ENCODE measurements around the gene MLX.
A peak's percentile ranks its signal among the peaks of the same experiment; 100 is the strongest.

MLX gene, protein sequence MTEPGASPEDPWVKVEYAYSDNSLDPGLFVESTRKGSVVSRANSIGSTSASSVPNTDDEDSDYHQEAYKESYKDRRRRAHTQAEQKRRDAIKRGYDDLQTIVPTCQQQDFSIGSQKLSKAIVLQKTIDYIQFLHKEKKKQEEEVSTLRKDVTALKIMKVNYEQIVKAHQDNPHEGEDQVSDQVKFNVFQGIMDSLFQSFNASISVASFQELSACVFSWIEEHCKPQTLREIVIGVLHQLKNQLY

DNA sequence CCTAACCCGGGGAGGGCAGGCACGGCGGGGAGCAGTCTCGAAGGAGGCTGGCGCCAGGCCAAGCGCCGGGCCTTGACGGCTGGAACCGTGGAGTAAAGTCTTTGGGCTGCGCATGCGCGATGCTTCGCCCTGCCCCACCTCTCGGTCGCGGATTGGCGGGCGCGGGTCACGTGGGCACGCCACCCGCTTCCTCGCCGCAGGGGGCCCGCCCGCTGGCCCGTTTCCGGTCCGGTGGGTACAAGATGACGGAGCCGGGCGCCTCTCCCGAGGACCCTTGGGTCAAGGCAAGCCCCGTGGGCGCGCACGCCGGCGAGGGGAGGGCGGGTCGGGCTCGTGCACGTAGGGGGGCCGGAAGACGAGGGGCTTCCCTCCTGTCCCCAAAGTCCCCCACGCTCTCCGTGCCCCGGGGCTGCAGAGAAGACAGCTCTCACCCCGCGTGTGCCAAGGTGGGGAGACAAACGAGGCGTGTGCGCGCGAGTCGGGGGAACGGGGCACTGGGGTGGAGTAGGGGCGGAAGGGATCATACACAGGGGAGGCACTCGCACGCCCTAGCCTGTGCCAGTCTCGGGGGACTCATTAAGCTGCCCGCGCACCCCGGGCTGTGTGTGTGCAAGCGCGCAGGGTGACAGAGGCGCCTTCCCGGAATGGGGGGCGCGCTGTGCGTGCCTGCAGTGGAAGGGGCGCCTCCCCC is at the start of gene MLX:
TSS of gene MLX (plus strand) at position 218 of the 691 bp plus-strand sequence. CDS start at position 243, 25 bp downstream.
- peak; percentile 93 for DNase-seq

DNA sequence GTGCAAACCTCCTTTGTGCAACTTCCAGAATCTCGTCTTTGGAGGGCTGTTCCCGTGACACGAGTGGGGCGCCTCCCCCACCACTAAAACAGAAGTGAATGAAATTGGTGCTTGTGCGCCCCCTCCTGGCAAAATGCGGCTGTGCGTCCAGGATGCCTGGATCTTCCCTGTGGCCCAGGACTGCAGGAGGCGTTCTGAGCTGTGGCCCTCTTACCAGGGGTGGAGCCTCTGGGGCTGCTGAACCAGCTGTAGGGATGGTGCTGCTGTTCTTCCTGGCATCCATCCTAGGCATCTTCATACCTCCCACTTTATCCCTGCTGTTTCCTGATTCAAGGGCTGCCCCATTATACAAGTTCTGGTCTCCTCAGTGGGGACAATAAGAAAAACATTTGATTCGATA is 49.4 kb upstream of the MLX start:
- peak; percentile 52 for DNase-seq

DNA sequence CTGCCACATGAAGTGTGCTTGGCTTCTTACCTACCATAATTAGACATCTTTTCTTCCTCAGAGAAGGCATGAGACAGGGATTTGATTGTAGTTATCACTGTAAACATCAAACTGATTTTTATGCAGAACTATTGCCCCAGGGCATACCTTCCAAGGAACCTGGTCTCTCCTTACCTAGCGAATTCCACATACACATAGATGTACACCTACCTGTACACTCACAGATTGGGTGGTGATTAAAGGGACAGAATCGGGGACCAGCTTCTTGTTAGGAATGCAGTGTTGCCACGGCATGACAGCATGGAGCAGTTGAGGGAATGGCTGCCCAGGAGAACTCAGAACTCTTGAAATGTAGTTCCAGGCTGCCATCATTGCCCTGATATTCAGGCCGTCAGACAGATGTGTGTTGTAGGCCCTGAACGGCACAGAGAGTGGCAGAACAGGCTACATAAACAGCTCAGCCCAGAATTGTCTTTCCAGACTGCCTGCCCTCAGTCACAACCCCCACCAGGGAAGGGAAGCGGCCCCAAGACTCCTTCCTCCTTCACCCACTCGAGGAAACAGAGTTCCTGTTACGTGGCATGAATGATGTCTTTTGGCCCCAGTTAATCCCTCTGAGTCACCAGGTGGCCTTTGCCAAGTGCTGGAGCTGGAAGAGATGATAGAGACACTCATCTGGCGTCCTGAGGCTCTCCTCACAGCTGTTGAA is 48.7 kb upstream of the MLX start:
- no peak for DNase-seq

DNA sequence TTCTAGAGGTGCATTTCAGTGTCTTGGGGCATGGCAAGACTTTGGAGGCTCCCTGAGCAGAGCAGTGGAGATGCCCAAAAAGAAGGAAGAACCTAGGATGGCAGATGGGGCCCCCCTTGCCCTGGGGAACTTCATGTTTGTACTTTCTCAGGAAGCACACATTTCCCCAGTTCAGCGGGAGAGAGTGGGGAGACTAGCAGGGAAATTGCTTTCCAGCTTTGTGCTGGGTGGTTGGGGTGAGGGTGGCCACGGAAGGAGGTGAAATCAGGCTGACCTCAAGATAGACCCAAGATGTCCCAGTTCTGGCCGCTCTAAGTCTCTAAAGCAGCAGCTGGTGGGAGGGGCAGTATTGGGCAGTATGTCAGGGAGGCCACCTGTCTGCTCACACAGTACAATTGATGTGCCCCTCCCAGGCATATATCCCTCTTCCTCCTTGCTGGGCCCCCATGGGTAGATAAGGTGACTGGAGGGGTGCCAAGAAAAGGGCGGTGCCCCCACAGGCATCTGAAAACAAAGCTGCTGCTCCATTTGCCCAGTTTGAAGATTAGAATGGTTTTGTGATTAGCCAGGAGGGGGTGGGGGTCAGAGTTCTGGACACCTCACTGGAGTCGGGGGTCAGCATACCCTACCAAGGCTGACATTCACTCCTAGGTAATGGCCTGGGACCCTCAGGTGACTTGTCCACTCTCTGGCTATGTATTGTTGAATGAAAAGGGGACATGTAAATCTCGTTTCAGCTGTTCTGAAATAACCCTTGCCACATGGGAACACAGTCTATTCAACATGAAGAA is 48.0 kb upstream of the MLX start:
- peak; percentile 23 for DNase-seq

DNA sequence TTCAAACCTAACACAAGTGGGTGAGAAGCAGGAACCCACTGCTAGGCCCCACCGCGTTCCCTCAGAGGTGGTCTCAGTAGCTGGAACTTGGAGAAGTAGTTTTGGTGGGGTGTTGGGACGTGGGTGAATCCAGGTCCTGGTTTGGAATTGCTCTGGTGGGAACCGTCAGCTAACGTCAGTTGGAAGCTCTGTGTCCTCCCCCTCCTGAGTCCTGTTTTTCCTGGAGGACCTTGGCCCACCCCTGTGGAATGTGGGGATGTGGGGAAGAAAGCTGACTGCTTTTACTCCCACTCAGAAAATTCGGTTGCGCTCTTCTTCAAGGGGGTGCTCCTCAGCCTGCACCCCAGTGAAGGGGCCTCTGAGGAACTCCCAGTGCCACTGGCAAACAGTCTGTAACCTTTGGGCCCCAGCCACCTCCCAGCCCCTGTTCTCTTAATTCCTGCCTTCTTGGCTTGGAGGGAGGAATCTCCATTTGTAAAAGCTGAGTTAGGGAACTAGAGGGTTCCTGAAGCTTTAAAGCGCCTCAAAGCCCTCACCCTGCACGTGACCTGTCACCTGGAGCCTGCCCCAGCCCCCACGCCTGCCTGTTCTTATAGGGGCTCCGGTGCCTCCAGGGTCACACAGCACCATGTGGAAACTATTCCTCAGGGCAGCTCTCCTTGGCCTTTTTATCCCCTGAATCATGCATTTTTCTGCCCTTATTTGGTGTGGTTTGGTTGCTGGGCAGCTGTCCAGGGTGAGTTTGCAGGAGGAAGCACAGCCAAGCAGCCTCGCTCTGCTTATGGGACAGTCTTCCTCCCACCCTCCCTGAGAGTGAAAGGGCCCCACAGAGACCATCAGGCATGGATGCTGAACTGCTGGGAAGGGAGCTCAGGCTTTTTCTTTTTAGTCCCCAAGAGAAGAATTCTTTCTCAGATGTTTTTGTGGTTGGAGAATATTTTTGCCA is 47.1 kb upstream of the MLX start:
- DNase-seq = no peak

DNA sequence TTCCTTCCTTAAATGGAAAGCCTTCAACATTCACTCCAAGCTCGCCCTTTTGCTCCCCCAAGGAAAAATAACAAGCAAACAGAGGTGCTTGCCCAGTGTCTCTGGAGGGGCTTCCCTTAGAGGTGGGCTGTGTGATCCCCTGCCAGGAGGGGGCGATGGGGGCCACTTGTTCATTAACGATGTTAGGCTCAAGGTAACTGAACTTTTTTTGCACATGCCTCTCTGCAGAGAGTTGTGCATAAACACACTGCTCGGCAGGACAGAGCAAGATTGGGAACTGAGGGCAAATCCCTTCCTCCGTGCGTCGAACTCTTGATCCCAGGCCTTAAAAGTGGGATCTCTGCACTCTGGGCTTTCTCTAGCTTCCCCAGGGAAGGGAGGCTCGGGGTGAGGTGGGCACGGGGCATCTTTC is 46.4 kb upstream of the MLX start:
- DNase-seq = no peak

DNA sequence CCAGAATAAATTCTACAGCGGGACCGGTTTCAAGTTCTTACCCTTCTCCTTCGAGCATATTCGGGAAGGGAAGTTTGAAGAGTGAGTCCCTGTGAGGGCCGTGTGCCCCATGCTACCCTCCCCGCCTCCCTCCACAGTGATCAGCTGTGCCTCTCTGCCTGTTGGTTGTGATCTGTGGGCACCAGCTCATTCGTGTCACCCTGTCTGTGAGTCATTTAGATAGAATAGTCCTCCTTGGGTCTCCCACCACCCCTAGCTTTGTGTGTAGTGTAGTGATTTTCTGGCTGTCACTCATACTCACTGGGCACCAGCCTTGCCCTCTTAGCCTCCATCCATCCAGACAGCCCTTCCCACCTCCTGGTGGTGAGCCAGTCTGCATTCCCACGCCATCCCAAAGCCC is 45.9 kb upstream of the MLX start:
- no peak for DNase-seq

DNA sequence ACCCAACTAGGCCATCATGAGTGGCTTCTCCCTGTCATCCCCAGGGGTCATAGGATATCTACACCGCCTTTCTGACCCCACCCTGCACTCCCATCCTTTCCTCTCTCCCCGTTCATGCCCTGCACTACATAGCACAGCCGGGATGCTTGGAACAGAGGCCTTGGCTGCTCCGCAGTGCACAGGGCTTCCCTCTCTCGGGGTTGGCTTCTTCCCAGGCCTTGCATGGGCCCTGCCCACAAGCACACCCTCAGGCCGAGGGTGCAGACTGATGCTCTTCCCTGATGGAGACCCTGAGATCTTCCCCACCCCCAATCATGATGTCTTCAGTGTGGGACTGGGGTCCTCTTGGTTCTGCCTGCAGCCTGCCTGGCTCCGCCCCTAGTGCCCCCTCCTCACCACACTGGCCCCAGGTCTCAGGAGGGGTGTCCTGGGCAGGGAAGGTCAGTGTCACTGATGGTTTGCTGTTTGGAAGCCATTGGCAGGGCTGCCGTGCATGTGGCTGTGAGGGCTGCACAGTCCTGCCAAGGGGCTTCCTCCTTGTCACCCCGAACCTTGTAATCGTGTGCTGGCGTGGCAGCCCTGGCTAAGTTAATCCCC is 45.1 kb upstream of the MLX start:
- DNase-seq = no peak

DNA sequence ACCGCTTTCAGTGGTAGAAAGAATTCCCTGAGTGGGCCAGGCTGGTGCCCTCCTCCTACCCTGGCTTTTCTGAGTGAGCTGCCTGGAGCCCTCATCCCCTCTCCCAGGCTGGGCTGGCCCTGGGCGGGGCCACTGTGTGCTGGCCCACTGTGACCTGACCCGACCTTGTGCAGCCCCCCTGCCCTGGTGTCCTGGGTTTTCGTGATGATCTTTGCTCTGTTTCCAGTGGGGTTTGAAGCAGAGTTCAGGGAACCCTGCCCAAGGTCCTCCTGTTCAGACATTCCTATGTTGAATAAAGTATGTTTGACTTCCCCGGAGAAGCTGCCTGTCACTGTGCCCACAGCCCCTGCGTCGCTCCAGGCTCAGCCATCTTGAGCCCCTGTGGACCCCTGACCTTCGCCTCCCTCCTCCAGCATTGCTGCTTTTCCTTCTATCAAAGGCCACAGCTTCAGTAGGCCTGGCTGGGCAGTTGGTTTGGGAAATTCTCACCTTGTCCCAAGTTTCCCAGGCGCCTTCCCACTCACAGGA is 44.6 kb upstream of the MLX start:
- DNase-seq = no peak

DNA sequence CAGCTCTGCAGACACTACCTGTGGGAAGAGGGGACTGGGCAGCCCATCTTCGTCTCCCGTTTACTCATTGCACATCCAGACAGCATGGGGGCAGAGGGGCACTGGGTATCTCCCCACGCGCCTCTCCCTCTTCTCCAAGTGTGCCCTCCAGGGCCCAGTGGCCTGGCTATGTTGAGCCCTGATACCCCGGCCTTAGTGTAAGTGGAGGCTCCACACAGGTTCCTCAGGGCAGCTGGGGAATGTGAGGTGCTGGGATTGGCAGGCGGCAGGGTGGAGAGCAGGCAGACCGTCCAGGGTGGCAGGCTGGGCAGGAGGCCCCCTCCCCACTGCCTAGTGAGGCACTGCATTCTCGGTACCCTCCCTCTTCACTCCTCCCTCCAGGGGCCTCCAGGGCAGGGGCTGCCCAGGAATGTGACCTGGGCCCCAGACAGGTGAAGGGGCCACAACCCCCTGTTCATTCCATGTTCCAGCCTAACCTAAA is 44.1 kb upstream of the MLX start:
- DNase-seq = no peak

DNA sequence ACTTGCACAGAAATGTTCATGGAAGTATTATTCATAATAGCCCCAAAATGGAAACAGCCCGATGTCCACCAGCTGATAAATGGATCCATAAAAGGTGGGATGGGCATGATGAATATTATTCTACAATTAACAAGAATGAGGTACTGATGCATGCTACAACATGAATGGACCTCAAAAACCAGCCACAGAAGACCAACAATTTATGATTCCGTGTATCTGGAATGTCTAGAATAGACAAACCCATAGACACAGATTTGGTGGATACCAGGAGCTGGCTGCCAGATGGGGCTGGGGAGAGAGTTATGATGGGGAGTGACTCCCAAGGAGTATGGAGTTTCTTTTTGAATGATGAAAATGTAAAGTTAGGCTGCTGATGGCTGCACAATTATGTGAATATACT is 41.7 kb upstream of the MLX start:
- no peak for DNase-seq

DNA sequence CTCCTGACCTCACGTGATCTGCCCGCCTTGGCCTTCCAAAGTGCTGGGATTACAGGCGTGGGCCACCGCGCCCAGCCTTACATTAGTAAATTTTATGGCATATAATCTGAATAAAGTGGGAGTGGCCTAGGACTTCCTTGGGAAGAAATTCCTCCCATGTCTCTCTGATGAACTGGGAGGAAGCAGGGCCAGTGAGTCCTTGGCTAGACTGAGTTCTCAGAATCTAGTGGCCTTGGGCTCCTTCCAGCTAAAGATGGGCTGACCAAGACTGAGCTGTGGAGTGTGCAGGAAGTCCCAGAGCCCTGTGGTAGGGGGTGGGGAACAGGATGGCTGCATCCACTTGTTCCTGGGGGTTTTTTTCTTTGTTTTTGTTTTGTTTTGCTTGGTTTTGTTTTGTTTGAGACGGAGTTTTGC is 40.9 kb upstream of the MLX start:
- no peak for DNase-seq

DNA sequence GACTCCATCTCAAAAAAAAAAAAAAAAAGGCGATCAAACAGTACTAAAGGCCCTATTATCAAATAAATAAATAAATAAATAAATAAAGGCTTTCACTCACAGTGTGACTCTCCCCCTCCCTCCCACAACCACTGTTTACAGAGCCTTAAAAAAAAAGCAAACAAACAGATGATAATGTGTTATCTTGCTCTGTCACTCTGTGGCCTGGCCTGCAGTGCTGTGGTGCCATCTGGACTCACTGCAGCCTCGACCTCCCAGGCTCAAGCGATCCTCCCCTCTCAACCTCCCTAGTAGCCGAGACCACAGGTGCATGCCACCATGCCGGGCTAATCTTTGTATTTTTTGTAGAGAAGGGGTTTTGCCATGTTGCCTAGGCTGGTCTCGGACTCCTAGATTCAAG is 39.0 kb upstream of the MLX start:
- no peak for DNase-seq

DNA sequence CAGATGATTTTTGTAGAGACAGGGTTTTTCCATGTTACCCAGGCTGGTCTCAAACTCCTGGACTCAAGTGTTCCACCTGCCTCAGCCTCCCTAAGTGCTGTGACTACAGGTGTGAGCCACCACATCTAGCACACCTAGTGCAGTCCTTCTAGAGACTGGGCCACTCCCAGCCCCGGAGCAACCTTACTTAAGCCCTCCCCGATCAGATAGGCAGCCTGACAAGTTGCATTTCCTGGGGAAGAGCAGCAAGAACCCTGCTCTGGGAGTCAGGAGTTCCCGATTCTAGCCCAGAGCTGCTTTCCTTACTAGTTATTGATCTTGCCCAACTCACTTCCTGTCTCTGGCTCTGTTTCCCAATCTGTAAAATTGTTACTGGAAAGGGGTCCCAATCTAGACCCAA is 37.8 kb upstream of the MLX start:
- DNase-seq = no peak

DNA sequence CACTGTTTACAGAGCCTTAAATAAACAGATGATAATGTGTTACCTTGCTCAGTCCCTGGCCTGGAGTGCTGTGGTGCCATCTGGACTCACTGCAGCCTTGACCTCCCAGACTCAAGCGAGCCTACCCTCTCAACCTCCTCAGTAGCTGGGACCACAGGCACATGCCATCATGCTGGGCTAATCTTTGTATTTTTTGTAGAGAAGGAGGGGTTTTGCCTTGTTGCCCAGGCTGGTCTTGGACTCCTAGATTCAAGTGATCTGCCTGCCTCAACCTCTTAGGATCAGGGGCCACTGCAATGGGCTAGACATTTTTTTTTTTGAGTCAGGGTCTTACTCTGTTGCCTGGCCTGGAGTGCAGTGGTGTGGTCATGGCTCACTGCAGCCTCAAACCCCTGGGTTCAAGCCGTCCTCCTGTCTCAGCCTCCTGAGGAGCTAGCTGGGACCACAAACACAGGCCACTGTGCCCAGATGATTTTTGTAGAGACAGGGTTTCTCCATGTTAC is 35.9 kb upstream of the MLX start:
- no peak for DNase-seq

DNA sequence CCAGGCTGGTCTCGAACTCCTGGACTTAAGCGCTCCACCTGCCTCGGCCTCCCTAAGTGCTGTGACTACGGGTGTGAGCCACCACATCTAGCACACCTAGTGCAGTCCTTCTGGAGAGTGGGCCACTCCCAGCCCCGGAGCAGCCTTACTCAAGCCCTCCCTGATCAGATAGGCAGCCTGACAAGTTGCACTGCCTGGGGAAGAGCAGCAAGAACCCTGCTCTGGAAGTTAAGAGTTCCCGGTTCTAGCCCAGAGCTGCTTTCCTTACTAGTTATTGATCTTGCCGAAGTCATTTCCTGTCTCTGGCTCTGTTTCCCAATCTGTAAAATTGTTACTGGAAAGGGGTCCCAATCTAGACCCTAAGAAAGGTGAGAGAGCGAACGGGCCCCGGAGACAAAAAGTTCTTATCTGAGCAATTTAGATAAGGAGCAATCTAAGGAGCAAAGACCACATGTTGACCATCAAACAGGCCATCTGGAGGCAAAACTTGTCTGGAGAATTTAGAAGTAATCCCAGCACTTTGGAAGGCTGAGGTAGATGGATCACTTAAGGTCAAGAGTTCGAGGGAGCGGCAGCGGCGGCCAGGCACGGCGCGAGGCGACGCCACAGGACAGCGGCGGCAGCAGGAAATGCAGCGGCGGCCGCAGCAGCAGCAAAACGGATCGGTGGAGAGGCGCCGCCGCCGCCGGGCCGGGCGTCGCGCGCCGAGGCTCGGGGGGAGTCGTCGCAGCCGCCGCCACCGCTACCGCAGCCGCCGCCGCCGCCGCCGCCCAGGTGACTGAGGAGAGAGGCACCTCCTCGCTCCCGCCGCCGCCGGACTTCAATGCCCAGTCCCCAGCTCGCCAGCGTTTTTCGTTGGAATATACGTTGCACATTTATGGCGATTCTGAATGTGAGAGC is 35.2 kb upstream of the MLX start:
- peak; percentile 22 for DNase-seq

DNA sequence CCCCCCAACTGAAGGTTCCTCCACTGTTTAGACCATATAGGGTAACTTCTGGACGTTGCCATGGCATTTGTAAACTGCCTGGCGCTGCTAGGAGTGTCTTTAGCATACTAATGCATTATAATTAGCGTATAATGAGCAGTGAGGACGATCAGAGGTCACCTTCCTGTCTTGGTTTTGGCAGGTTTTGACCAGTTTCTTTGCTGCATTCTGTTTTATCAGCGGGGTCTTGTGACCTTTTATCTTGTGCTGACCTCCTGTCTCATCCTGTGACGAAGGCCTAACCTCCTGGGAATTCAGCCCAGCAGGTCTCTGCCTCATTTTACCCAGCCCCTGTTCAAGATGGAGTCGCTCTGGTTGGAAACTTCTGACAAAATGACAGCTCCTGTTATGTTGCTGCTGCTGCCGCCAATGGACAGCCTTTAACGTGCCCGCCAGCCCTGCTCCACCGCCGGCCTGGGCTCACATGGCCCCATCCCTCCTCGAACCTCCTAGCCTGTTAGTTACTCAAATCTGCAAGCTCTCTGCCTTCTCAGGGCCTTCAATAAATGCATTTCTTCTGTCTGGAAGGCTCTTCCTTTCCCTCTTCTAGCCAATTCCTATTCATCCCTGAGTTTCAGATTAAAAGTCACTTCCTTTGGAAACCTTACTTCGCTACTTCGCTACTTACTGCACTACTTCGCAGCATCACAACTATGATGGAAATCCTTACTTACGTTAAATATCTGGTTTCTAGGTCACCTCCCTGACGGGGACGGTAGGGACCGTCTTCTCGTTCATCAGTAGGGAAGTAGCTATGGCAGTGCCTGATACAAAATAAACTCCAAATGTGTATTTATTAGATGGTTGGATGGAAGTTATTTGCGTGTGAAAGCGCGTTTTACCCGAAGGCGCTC is 31.5 kb upstream of the MLX start:
- no peak for DNase-seq

DNA sequence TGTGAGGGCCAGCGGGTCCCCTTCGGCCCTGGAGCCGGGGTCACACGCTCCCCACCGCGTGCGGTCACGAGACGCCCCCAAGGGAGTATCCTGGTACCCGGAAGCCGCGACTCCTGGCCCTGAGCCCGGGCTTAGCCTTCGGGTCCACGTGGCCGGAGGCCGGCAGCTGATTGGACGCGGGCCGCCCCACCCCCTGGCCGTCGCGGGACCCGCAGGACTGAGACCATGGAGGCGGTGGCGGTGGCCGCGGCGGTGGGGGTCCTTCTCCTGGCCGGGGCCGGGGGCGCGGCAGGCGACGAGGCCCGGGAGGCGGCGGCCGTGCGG is 30.9 kb upstream of the MLX start, which contains the start of gene NAGLU:
TSS of gene NAGLU (plus strand) at position 194 of the 324 bp plus-strand sequence. CDS start at position 226, 32 bp downstream.
- DNase-seq = peak; percentile 97

Measured in NCI-H2171 (cell line).